ENCODE measurements around the gene PDZRN3. TPM values are rescaled to one million over a fixed set of nuclear protein-coding genes. Genes with fewer than 3 reads are reported as not detected.

Gene PDZRN3
- total and polyA plus RNA-seq, 2 of the 13 experiments (the other 11 are each of a cell fraction or from before 2014, with no cell fraction given) = not detected

GRCh38 chr3:73485877-73486330 lies 138.8 kb downstream of the PDZRN3 start (continued):
- no peak for TF ChIP-seq ZNF180 (CRISPR knock-in tag; IDR thresholded peaks at IDR 0.05; ENCODE audit: borderline replicate concordance, low read depth)
- no peak for TF ChIP-seq MTA1 (CRISPR knock-in tag; IDR thresholded peaks at IDR 0.05; ENCODE audit: borderline replicate concordance)
- no peak for TF ChIP-seq ZSCAN29 (CRISPR knock-in tag; conservative IDR thresholded peaks at IDR 0.05)
- TF ChIP-seq RXRB (CRISPR knock-in tag; IDR thresholded peaks at IDR 0.05; ENCODE audit: borderline replicate concordance) = no peak
- TF ChIP-seq ZNF230 (CRISPR knock-in tag; IDR thresholded peaks at IDR 0.05) = no peak

DNA sequence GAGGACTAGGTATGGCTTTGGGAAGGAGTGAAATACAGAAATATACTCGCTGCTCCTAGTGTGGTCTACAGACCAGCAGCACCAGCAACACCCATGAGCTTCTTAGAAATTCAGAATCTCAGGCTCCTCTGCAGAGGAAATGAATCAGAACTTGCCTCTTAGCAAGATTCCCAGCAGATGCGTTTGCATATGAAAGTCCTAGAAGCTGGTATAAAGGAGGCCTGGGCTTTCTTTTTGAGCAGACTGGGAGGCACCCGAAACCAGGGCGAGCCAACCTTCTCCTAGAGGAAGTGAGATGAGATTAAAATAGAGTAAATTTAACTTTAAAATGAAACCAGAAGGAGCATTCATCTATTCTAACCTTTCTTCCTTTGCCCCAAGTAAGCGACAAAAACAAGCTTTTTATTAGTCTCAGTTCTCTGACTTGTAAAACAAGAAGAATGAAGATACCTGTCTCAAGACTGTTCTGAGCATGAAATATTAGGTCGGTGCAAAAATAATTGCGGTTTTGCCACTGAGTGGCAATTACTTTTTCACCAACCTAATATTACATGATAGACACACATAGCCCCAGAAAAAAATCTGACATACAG lies 140.0 kb downstream of the PDZRN3 start:
- no peaks in the 10 kb centered on the region for H4K20me1 ChIP-seq (ENCODE audit: insufficient read depth, low read length)
- no peak overlapping the region for H3K4me2 ChIP-seq (ENCODE audit: low read depth, low read length)
- no peaks in the 10 kb centered on the region for H3K27me3 ChIP-seq (ENCODE audit: control insufficient read depth in 1 of 2, insufficient read depth in 2 of 2, low read length in 2 of 2)
- no peaks in the 10 kb centered on the region for H3K36me3 ChIP-seq (replicated peaks in 1 of 2; ENCODE audit: control insufficient read depth in 1 of 2, insufficient read depth in 2 of 2, low read length in 2 of 2)
- CTCF ChIA-PET (ENCODE audit: low intra/inter-chr PET ratio, low total read pairs) = no interaction called here
- H3K9me3 ChIP-seq (ENCODE audit: low read length) = no peaks in the 10 kb centered on the region
- DNase-seq (ENCODE audit: low spot score) (no peak), ATAC-seq (no peak), FAIRE-seq (no peak)
- intact Hi-C loops (cut with micrococcal nuclease; ENCODE audit: unreplicated experiment) (no loop called here), in situ Hi-C loops (cut with HindIII; ENCODE audit: extremely low pct_ligation_motif_present, low pct_unique_long_range_greater_than_20kb) (no loop called here)
- no peaks in the 10 kb centered on the region for H3K4me1 ChIP-seq (ENCODE audit: insufficient read depth, low read length)
- no peak overlapping the region for H3K4me3 ChIP-seq (replicated peaks in 1 of 3; ENCODE audit: insufficient read depth in 1 of 3, low read depth in 2 of 3, low read length in 3 of 3)
- no peak overlapping the region for H3K9ac ChIP-seq (ENCODE audit: insufficient read depth, low read depth, low read length)
- H2AFZ ChIP-seq (ENCODE audit: low read length) = no peak overlapping the region
- TF ChIP-seq ZBTB40 (IDR thresholded peaks at IDR 0.05) (peak; percentile 26; the same call in 1 of the 2 replicates), ZBTB40 (CRISPR knock-in tag; IDR thresholded peaks at IDR 0.05) (no peak), NAIF1 (CRISPR knock-in tag; IDR thresholded peaks at IDR 0.05; ENCODE audit: borderline replicate concordance) (no peak), HINFP (CRISPR knock-in tag; IDR thresholded peaks at IDR 0.05; ENCODE audit: low read depth) (no peak), ZNF496 (CRISPR knock-in tag; IDR thresholded peaks at IDR 0.05; ENCODE audit: insufficient replicate concordance) (no peak)
- no TSS peak for BruUV-seq (replicated peaks)
- POLR2A ChIA-PET = no interaction called here
- 32% methylated on average over 7 of the region's 7 CpGs for WGBS (ENCODE audit: low lambda C conversion rate)
- no peaks in the 10 kb centered on the region for H3K79me2 ChIP-seq (ENCODE audit: insufficient read depth, low read length)
- H3K27ac ChIP-seq (ENCODE audit: extremely low read length, insufficient read depth, low read length) = no peak overlapping the region

Data from HepG2 (cell line).